Neutrophil (primary cell): ENCODE measurements around the gene TSN.

Source experiments
- H3K27ac ChIP-seq: fragments of 200-600 bp; sonication (generic); 2 replicates; pipeline ENCODE4 v1.5.1; 2016; ENCODE audit warnings: mild to moderate bottlenecking, moderate library complexity
- H3K27me3 ChIP-seq: fragments of 200-600 bp; sonication (generic); 2 replicates; pipeline ENCODE4 v1.6.0; 2016; ENCODE audit warnings: mild to moderate bottlenecking
- H3K36me3 ChIP-seq: fragments of 200-600 bp; sonication (generic); 2 replicates; pipeline ENCODE4 v1.5.1; 2017
- H3K4me1 ChIP-seq, 2 experiments: fragments of 200-600 bp in 1 of 2; sonication (generic) in 1 of 2; 1 replicate in 1 of 2; 2 replicates in 1 of 2; pipeline versions ENCODE4 v1.5.1 to v1.6.1; 2013 to 2016; ENCODE audit warnings: low read depth in 1 of 2, low read length in 1 of 2, mild to moderate bottlenecking in 1 of 2, moderate library complexity in 1 of 2; ENCODE audit not compliant: control insufficient read depth in 1 of 2, insufficient read depth in 1 of 2
- H3K4me3 ChIP-seq, 2 experiments: fragments of 200-600 bp in 1 of 2; sonication (generic) in 1 of 2; 1 replicate in 1 of 2; 2 replicates in 1 of 2; pipeline ENCODE4 v1.5.1; 2013 to 2016; ENCODE audit warnings: low read depth in 1 of 2, low read length in 1 of 2, mild to moderate bottlenecking in 1 of 2, moderate library complexity in 1 of 2
- H3K9me3 ChIP-seq: fragments of 200-600 bp; sonication (generic); 2 replicates; pipeline ENCODE4 v1.5.1; 2016
- TF ChIP-seq, protein P1 (sequence below): fragments of 200-600 bp; sonication (generic); IDR thresholded peaks from 2 replicates; pipeline ENCODE4 v1.5.1; 2016; ENCODE audit warnings: antibody characterized with exemption

Gene TSN

DNA sequence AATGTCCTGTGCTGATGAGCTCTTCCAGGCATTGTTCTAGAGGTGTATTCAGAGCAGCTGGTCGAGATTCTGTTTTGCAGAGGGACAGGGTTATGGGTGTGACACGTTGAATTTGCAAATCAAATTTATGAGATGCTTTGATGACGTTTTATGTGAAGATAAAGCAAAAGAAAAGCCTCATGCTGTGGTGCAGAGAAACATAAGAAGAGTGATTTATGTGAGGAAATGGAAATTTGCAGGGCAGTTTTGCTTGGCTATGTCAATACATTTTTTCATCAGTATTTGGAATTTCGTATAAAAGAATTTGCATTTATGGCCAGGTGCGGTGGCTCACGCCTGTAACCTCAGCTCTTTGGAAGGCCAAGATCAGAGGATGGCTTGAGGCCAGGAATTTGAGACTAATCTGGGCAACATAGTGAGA lies 36.4 kb downstream of the TSN start:
- Histone ChIP-seq H3K27me3 (no peaks in the 10 kb centered on the region), H3K36me3 (no peaks in the 10 kb centered on the region), H3K27ac (no peak overlapping the region), H3K4me3 (no peak overlapping the region), H3K4me1 (no peaks in the 10 kb centered on the region), H3K9me3 (no peaks in the 10 kb centered on the region)
- TF ChIP-seq, protein P1, sequence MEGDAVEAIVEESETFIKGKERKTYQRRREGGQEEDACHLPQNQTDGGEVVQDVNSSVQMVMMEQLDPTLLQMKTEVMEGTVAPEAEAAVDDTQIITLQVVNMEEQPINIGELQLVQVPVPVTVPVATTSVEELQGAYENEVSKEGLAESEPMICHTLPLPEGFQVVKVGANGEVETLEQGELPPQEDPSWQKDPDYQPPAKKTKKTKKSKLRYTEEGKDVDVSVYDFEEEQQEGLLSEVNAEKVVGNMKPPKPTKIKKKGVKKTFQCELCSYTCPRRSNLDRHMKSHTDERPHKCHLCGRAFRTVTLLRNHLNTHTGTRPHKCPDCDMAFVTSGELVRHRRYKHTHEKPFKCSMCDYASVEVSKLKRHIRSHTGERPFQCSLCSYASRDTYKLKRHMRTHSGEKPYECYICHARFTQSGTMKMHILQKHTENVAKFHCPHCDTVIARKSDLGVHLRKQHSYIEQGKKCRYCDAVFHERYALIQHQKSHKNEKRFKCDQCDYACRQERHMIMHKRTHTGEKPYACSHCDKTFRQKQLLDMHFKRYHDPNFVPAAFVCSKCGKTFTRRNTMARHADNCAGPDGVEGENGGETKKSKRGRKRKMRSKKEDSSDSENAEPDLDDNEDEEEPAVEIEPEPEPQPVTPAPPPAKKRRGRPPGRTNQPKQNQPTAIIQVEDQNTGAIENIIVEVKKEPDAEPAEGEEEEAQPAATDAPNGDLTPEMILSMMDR: no peak

GRCh38 chr2:121793816-121794215 lies 38.4 kb downstream of the TSN start:
- no peaks in the 10 kb centered on the region for H3K9me3 ChIP-seq
- H3K27me3 ChIP-seq: no peaks in the 10 kb centered on the region
- no peaks in the 10 kb centered on the region for H3K4me1 ChIP-seq
- no peak overlapping the region for H3K27ac ChIP-seq
- H3K4me3 ChIP-seq: no peak overlapping the region
- H3K36me3 ChIP-seq: no peaks in the 10 kb centered on the region
- TF ChIP-seq, protein P1: no peak

- H3K27ac ChIP-seq: no peak overlapping the region
- TF ChIP-seq, protein P1: no peak
- no peaks in the 10 kb centered on the region for H3K9me3 ChIP-seq
- no peaks in the 10 kb centered on the region for H3K36me3 ChIP-seq
- H3K4me3 ChIP-seq: no peak overlapping the region
- no peaks in the 10 kb centered on the region for H3K4me1 ChIP-seq
- H3K27me3 ChIP-seq: no peaks in the 10 kb centered on the region
Measured at GRCh38 chr2:121794233-121794632, 38.8 kb downstream of the TSN start.

GRCh38 chr2:121796239-121796638 lies 40.8 kb downstream of the TSN start:
- no peaks in the 10 kb centered on the region for H3K9me3 ChIP-seq
- no peaks in the 10 kb centered on the region for H3K27me3 ChIP-seq
- no peak overlapping the region for H3K27ac ChIP-seq
- TF ChIP-seq, protein P1: no peak
- H3K4me3 ChIP-seq: no peak overlapping the region
- H3K4me1 ChIP-seq: no peaks in the 10 kb centered on the region
- no peaks in the 10 kb centered on the region for H3K36me3 ChIP-seq

DNA sequence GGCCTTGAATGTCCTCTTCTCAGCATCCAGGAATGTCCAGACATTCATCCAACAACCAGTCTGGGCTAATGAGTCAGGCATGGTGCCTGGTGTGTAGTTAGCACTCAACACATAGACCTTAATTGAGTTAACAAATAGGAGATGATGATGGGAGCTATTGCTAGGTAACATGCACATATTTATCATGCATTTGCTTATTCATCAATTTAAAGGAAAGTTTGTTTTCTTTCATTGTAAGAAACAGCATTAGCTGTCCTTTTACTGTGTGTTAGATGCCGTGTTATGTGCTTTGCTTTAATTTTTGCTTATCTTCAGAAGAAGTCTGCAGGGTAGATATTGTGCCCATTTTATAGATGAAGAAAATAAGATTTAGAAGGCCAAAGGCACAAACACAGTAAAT lies 43.2 kb downstream of the TSN start:
- no peak overlapping the region for H3K27ac ChIP-seq
- H3K9me3 ChIP-seq: no peaks in the 10 kb centered on the region
- no peaks in the 10 kb centered on the region for H3K27me3 ChIP-seq
- TF ChIP-seq, protein P1: no peak
- no peak overlapping the region for H3K4me3 ChIP-seq
- H3K4me1 ChIP-seq: no peaks in the 10 kb centered on the region
- H3K36me3 ChIP-seq: no peaks in the 10 kb centered on the region

GRCh38 chr2:121801916-121802315 lies 46.5 kb downstream of the TSN start:
- H3K9me3 ChIP-seq: no peaks in the 10 kb centered on the region
- no peaks in the 10 kb centered on the region for H3K36me3 ChIP-seq
- TF ChIP-seq, protein P1: no peak
- peaks cover 2 to 7% of the 10 kb centered on the region in 2 experiments for H3K4me1 ChIP-seq
- no peak overlapping the region for H3K27ac ChIP-seq
- no peak overlapping the region for H3K4me3 ChIP-seq
- no peaks in the 10 kb centered on the region for H3K27me3 ChIP-seq
